OCI-LY1 (cell line): ENCODE measurements around the gene MICAL2.

Source experiments
- H2AFZ ChIP-seq: fragments of 200-600 bp; sonication (generic), shearing (Covaris generic); 2 replicates; pipeline ENCODE4 v1.6.0; 2014; ENCODE audit warnings: antibody characterized with exemption, mild to moderate bottlenecking, low read length
- H3F3A ChIP-seq: fragments of 200-600 bp; sonication (generic), shearing (Covaris generic); 2 replicates; pipeline ENCODE4 v1.6.0; 2014; ENCODE audit warnings: mild to moderate bottlenecking, antibody characterized with exemption, low read length, moderate library complexity; ENCODE audit not compliant: insufficient read depth
- H3K27ac ChIP-seq: fragments of 200-600 bp; sonication (generic); 2 replicates; pipeline ENCODE4 v1.5.1; 2014; ENCODE audit warnings: low read length, mixed run types, mild to moderate bottlenecking, low read depth; ENCODE audit not compliant: poor library complexity, severe bottlenecking
- H3K27me3 ChIP-seq: fragments of 200-600 bp; sonication (generic); 2 replicates; pipeline ENCODE4 v1.6.0; 2014; ENCODE audit warnings: antibody characterized with exemption, mild to moderate bottlenecking, low read length, moderate library complexity; ENCODE audit not compliant: insufficient read depth
- H3K36me3 ChIP-seq: fragments of 200-600 bp; sonication (generic); 2 replicates; pipeline ENCODE4 v1.6.1; 2014; ENCODE audit warnings: mild to moderate bottlenecking, antibody characterized with exemption, low read length, moderate library complexity, mixed read lengths; ENCODE audit not compliant: insufficient read depth
- H3K4me1 ChIP-seq: fragments of 200-600 bp; sonication (generic); 2 replicates; pipeline ENCODE4 v1.5.1; 2014; ENCODE audit warnings: mild to moderate bottlenecking, low read length, moderate library complexity; ENCODE audit not compliant: insufficient read depth, severe bottlenecking
- H3K4me2 ChIP-seq: fragments of 200-600 bp; sonication (generic), shearing (Covaris generic); 2 replicates; pipeline ENCODE4 v1.6.1; 2014; ENCODE audit warnings: low read length
- H3K4me3 ChIP-seq: fragments of 200-600 bp; sonication (generic); 2 replicates; pipeline ENCODE4 v1.5.1; 2014; ENCODE audit warnings: low read length, low read depth, mild to moderate bottlenecking, mixed read lengths; ENCODE audit not compliant: poor library complexity, severe bottlenecking
- H3K79me2 ChIP-seq: fragments of 200-600 bp; shearing (Covaris generic); 2 replicates; pipeline ENCODE4 v1.6.1; 2016; ENCODE audit warnings: mixed run types, low read length, mixed read lengths; ENCODE audit not compliant: insufficient read depth
- H3K9ac ChIP-seq: fragments of 200-600 bp; sonication (generic), shearing (Covaris generic); 2 replicates; pipeline ENCODE4 v1.6.1; 2014; ENCODE audit warnings: mild to moderate bottlenecking, low read length, mixed read lengths
- H3K9me2 ChIP-seq: fragments of 200-600 bp; sonication (generic), shearing (Covaris generic); 2 replicates; pipeline ENCODE4 v1.6.1; 2014; ENCODE audit warnings: low read depth, mild to moderate bottlenecking, low read length, mixed read lengths
- H3K9me3 ChIP-seq: fragments of 200-600 bp; shearing (Covaris generic); 2 replicates; pipeline ENCODE4 v1.6.1; 2014; ENCODE audit warnings: low read length, mixed read lengths
- H4K20me1 ChIP-seq: fragments of 200-600 bp; sonication (generic), shearing (Covaris generic); 2 replicates; pipeline ENCODE4 v1.6.0; 2016; ENCODE audit warnings: mild to moderate bottlenecking, low read length; ENCODE audit not compliant: insufficient read depth
- EZH2 ChIP-seq: fragments of 200-600 bp; sonication (generic), shearing (Covaris generic); IDR thresholded peaks from 2 replicates; pipeline ENCODE4 v1.8.0; 2017; ENCODE audit warnings: borderline replicate concordance, mixed run types, mild to moderate bottlenecking, antibody characterized with exemption, low read length, moderate library complexity, mixed read lengths
- TF ChIP-seq, protein P1 (sequence below): fragments of 200-600 bp; sonication (generic), shearing (Covaris generic); IDR thresholded peaks from 2 replicates; pipeline ENCODE4 v1.5.1; 2017; ENCODE audit warnings: mild to moderate bottlenecking, antibody characterized with exemption, low read length, moderate library complexity, mixed read lengths

MICAL2 gene

DNA sequence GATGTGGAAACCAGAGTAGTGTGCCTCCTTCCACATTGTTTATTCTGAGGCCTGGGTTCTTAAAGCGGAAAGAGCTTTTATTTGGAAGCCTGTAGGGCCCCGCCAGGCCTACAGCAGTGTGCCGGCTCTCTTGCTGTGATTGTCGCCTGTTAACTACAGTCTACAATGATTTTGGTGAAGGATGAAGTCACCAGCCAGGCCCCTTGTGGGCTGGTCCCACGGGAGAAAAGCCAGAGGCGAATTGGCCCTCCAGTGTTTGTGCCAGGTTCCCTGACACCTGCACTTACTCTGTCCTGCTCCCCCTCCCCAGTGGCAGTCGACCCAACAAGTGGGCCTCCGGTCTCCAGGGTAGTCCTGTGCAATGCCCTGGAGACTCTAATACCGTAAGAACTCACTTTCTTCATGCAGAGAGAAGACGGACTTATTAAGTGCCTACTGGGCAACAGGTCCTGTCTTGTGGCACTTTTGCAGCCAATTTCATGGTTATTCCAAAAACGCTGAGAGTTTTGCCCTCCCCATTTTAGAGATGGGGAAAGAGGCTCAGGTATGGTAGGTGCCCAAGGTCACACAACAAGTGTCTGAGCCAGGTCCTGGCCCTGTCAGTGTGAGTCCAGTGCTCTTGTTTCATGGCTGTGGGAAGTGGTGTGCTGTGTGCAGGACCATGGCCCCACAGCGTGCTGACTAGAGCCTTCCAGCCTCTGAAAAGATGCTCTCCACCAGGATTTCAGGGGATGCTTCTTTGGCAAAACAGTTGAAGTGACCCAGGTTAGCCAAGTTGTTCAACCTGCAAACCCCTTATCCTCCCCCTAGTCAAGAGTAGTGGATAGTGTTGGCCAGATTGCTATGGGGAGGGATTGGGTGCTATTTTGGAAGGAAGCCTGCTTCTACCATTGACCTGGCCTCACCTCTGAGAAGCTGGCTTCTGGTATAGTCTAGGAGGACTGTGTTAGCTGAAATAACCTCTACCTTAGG lies 1.4 kb downstream of the MICAL2 start:
- Histone ChIP-seq H3K4me1 (no peaks in the 10 kb centered on the region), H3K4me2 (no peak overlapping the region), H3K9me2 (no peaks in the 10 kb centered on the region), H3K4me3 (no peak overlapping the region), H3F3A (no peaks in the 10 kb centered on the region), H3K27ac (no peak overlapping the region), H4K20me1 (no peaks in the 10 kb centered on the region), H3K79me2 (no peaks in the 10 kb centered on the region), H3K36me3 (no peaks in the 10 kb centered on the region), H2AFZ (no peak overlapping the region), H3K27me3 (no peaks in the 10 kb centered on the region), H3K9me3 (no peaks in the 10 kb centered on the region), H3K9ac (no peak overlapping the region)
- TF ChIP-seq, protein P1, sequence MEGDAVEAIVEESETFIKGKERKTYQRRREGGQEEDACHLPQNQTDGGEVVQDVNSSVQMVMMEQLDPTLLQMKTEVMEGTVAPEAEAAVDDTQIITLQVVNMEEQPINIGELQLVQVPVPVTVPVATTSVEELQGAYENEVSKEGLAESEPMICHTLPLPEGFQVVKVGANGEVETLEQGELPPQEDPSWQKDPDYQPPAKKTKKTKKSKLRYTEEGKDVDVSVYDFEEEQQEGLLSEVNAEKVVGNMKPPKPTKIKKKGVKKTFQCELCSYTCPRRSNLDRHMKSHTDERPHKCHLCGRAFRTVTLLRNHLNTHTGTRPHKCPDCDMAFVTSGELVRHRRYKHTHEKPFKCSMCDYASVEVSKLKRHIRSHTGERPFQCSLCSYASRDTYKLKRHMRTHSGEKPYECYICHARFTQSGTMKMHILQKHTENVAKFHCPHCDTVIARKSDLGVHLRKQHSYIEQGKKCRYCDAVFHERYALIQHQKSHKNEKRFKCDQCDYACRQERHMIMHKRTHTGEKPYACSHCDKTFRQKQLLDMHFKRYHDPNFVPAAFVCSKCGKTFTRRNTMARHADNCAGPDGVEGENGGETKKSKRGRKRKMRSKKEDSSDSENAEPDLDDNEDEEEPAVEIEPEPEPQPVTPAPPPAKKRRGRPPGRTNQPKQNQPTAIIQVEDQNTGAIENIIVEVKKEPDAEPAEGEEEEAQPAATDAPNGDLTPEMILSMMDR, result no peak
- TF ChIP-seq EZH2, result no peak

DNA sequence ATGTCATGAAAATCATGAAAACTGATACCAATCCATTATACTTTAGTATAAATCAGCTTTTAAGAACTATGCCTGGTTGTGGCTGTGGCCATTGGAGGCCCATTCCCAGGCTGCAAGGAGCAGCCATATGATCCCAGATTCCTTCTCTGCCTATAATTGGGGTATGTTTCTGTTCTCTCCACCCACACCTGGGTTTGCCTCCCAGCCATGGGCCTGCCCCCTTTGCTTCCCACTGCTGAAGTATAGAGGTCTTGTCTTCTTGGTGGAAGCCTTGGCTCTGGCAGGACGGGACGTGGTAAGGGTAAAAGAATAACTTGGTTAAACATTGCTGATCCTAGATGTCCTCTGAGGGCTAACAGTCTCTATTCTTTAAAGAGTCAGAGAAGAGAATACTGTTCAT lies 2.4 kb downstream of the MICAL2 start:
- H3K9me3 ChIP-seq, result no peaks in the 10 kb centered on the region

DNA sequence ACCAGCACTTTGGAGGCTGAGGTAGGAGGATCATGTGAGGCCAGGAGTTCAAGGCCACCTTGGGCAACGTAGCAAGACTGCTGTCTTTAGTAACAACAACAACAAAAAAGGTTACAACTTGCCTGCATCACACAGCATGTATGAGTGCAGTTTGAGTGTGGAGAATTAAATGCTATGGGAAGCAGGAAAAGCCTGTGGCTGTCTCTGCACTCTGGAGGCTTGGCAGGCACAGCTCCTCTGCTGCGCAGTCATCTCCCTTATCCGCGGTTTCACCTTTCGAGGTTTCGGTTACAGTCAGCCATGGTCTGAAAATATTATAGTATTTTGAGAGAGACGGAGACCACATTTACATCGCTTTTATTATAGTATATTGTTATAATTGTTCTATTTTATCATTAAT lies 2.9 kb downstream of the MICAL2 start:
- no peaks in the 10 kb centered on the region for H3K4me1 ChIP-seq

More for the DNA sequence above, 2.4 kb downstream of the MICAL2 start:
- H3K27me3 ChIP-seq, result no peaks in the 10 kb centered on the region
- H3K4me1 ChIP-seq, result no peaks in the 10 kb centered on the region
- no peak overlapping the region for H3K4me3 ChIP-seq
- H2AFZ ChIP-seq, result no peak overlapping the region
- H3K36me3 ChIP-seq, result no peaks in the 10 kb centered on the region
- no peaks in the 10 kb centered on the region for H3F3A ChIP-seq
- H3K9me2 ChIP-seq, result no peaks in the 10 kb centered on the region
- H3K27ac ChIP-seq, result no peak overlapping the region
- no peaks in the 10 kb centered on the region for H3K79me2 ChIP-seq
- H3K4me2 ChIP-seq, result no peak overlapping the region
- H3K9ac ChIP-seq, result no peak overlapping the region
- H4K20me1 ChIP-seq, result no peaks in the 10 kb centered on the region
- TF ChIP-seq EZH2, result no peak
- TF ChIP-seq, protein P1, result no peak

More for the DNA sequence above, 2.9 kb downstream of the MICAL2 start:
- TF ChIP-seq, protein P1, result no peak
- no peak for TF ChIP-seq EZH2
- Histone ChIP-seq H3K9me3 (no peaks in the 10 kb centered on the region), H4K20me1 (no peaks in the 10 kb centered on the region), H2AFZ (no peak overlapping the region), H3K79me2 (no peaks in the 10 kb centered on the region), H3K4me3 (no peak overlapping the region), H3K27ac (no peak overlapping the region), H3F3A (no peaks in the 10 kb centered on the region), H3K36me3 (no peaks in the 10 kb centered on the region), H3K9me2 (no peaks in the 10 kb centered on the region), H3K9ac (no peak overlapping the region), H3K4me2 (no peak overlapping the region), H3K27me3 (no peaks in the 10 kb centered on the region)
